DOHH2 (cell line): ENCODE measurements around the gene TSC22D1.

Experiments
- H3F3A ChIP-seq: fragments of 200-600 bp; sonication (generic), shearing (Covaris generic); 2 replicates; pipeline ENCODE4 v1.6.0; 2016; ENCODE audit warnings: antibody characterized with exemption, mild to moderate bottlenecking; ENCODE audit not compliant: control insufficient read depth, insufficient read depth
- H3K27ac ChIP-seq: fragments of 200-600 bp; sonication (generic); 2 replicates; pipeline ENCODE4 v1.5.1; 2014; ENCODE audit warnings: low read depth, mild to moderate bottlenecking, low read length, moderate library complexity
- H3K27me3 ChIP-seq: fragments of 200-600 bp; sonication (generic); 2 replicates; pipeline ENCODE4 v1.6.1; 2014; ENCODE audit warnings: mild to moderate bottlenecking, low read length, mixed read lengths; ENCODE audit not compliant: control insufficient read depth
- H3K36me3 ChIP-seq: fragments of 200-600 bp; sonication (generic); 2 replicates; pipeline ENCODE4 v1.6.1; 2014; ENCODE audit warnings: mild to moderate bottlenecking, low read length, moderate library complexity, mixed read lengths; ENCODE audit not compliant: control insufficient read depth
- H3K4me1 ChIP-seq: fragments of 200-600 bp; sonication (generic); 2 replicates; pipeline ENCODE4 v1.6.1; 2014; ENCODE audit warnings: mild to moderate bottlenecking, low read length, mixed read lengths; ENCODE audit not compliant: control insufficient read depth
- H3K4me2 ChIP-seq: fragments of 200-600 bp; sonication (generic); 2 replicates; pipeline ENCODE4 v1.6.0; 2014; ENCODE audit warnings: mild to moderate bottlenecking, low read length, moderate library complexity
- H3K4me3 ChIP-seq: fragments of 200-600 bp; sonication (generic); 2 replicates; pipeline ENCODE4 v1.5.1; 2014; ENCODE audit warnings: mild to moderate bottlenecking, low read length, mixed read lengths
- H3K79me2 ChIP-seq: fragments of 200-600 bp; sonication (generic); 2 replicates; pipeline ENCODE4 v1.6.1; 2014; ENCODE audit warnings: mild to moderate bottlenecking, low read length, mixed read lengths; ENCODE audit not compliant: control insufficient read depth
- H3K9me2 ChIP-seq: fragments of 200-600 bp; sonication (generic); replicated peaks from 2 replicates; pipeline ENCODE4 v1.6.1; 2014; ENCODE audit warnings: mild to moderate bottlenecking, low read length, mixed read lengths; ENCODE audit not compliant: control insufficient read depth
- H3K9me3 ChIP-seq: fragments of 200-600 bp; sonication (generic); 2 replicates; pipeline ENCODE4 v1.6.1; 2014; ENCODE audit warnings: antibody characterized with exemption, low read length, mixed read lengths; ENCODE audit not compliant: control insufficient read depth, insufficient read depth
- H4K20me1 ChIP-seq: fragments of 200-600 bp; sonication (generic); 2 replicates; pipeline ENCODE4 v1.6.0; 2014; ENCODE audit warnings: low read depth, mild to moderate bottlenecking, antibody characterized with exemption, low read length, moderate library complexity; ENCODE audit not compliant: control insufficient read depth, insufficient read depth
- EZH2phosphoT487 ChIP-seq: fragments of 200-600 bp; sonication (generic); IDR thresholded peaks from 2 replicates; pipeline ENCODE4 v1.6.1; 2017; ENCODE audit warnings: borderline replicate concordance, mild to moderate bottlenecking, antibody characterized with exemption, low read length, moderate library complexity, mixed read lengths
- TF ChIP-seq, protein P1 (sequence below): fragments of 200-600 bp; sonication (generic); IDR thresholded peaks from one replicate; pipeline ENCODE4 v1.5.1; 2014; ENCODE audit warnings: antibody characterized with exemption, mild to moderate bottlenecking, low read depth, low read length; ENCODE audit not compliant: poor library complexity, severe bottlenecking

Gene TSC22D1

GRCh38 chr13:44484562-44485138 lies 91.5 kb downstream of the TSC22D1 start:
- Histone ChIP-seq H3K4me2 (peak overlapping the region; percentile 34), H3K27ac (no peak overlapping the region)

DNA sequence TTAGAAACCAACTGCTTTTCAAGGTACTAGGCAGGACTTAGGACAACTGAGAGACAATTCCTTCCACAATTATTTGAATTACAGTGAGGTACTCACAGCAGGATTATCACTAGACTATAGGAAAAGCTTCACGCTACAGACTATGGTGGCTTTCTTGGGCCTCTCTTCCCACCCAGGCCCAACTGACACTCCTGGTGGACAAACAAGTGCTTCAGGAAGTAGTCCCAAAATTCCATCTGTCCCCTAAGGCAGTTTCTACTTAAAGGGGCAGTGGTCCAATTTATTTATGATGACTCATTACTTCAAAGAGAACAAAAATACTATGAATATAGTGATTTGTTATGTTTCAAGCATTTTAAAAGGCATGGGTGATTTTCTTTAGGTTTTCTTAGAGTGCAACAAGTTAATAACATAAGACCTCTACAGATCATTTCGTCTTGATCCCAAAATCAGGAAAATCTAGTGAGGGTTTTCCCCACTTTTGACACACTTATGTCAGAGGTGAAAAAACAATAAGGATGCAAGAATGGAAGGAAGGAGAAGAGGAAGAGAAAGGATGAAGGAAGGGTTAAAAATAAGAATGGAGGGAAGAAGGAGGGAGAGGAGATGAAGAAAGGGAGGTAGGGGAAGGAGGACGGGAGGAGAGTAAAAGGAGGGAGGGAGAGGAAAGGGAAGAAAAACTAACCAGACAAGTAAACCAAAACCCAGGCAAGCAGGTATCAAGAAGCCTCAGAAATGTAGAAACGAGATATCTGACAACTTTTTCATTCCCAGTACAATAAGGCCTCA lies 101.8 kb downstream of the TSC22D1 start:
- H3K4me3 ChIP-seq = no peak overlapping the region
- no peaks in the 10 kb centered on the region for H3K79me2 ChIP-seq
- no peak overlapping the region for H3K27ac ChIP-seq
- no peaks in the 10 kb centered on the region for H4K20me1 ChIP-seq
- TF ChIP-seq, protein P1, sequence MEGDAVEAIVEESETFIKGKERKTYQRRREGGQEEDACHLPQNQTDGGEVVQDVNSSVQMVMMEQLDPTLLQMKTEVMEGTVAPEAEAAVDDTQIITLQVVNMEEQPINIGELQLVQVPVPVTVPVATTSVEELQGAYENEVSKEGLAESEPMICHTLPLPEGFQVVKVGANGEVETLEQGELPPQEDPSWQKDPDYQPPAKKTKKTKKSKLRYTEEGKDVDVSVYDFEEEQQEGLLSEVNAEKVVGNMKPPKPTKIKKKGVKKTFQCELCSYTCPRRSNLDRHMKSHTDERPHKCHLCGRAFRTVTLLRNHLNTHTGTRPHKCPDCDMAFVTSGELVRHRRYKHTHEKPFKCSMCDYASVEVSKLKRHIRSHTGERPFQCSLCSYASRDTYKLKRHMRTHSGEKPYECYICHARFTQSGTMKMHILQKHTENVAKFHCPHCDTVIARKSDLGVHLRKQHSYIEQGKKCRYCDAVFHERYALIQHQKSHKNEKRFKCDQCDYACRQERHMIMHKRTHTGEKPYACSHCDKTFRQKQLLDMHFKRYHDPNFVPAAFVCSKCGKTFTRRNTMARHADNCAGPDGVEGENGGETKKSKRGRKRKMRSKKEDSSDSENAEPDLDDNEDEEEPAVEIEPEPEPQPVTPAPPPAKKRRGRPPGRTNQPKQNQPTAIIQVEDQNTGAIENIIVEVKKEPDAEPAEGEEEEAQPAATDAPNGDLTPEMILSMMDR = no peak
- no peak for TF ChIP-seq EZH2phosphoT487
- H3F3A ChIP-seq = 0 out of 2 replicates have a peak, but pooled peaks cover 2% of the 10 kb centered on the region
- no peaks in the 10 kb centered on the region for H3K36me3 ChIP-seq
- no peaks in the 10 kb centered on the region for H3K4me1 ChIP-seq
- H3K4me2 ChIP-seq = no peak overlapping the region
- no peaks in the 10 kb centered on the region for H3K9me2 ChIP-seq
- H3K9me3 ChIP-seq = no peaks in the 10 kb centered on the region
- H3K27me3 ChIP-seq = no peaks in the 10 kb centered on the region

More at GRCh38 chr13:44484562-44485138, 91.5 kb downstream of the TSC22D1 start:
- Histone ChIP-seq H3F3A (no peaks in the 10 kb centered on the region), H3K36me3 (no peaks in the 10 kb centered on the region), H3K9me2 (no peaks in the 10 kb centered on the region), H3K79me2 (no peaks in the 10 kb centered on the region), H3K9me3 (no peaks in the 10 kb centered on the region), H3K27me3 (no peaks in the 10 kb centered on the region), H3K4me1 (peaks cover 27% of the 10 kb centered on the region), H4K20me1 (no peaks in the 10 kb centered on the region), H3K4me3 (no peak overlapping the region)
- no peak for TF ChIP-seq EZH2phosphoT487

DNA sequence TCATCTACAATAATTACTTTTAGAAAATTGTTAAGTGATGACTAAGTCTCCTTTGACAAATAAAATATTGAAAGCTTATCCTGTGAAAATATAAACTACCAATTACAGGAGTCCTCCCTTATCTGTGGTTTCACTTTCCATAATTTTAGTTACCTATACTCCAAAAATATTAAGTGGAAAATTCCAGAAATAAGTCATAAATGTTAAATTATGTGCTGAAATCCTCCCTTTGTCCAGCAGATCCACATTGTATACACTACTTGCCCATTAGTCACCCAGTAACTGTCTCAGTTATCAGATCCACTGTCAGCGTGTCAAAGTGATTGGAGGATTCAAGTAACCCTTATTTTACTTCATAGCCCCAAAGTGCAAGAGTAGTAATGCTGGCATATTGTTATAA lies 104.4 kb downstream of the TSC22D1 start:
- Histone ChIP-seq H3K27me3 (no peaks in the 10 kb centered on the region), H3K4me2 (no peak overlapping the region), H3K4me1 (no peaks in the 10 kb centered on the region), H3K27ac (no peak overlapping the region), H3K9me2 (no peaks in the 10 kb centered on the region), H4K20me1 (no peaks in the 10 kb centered on the region), H3F3A (0 out of 2 replicates have a peak, but pooled peaks cover 2% of the 10 kb centered on the region), H3K4me3 (no peak overlapping the region), H3K79me2 (no peaks in the 10 kb centered on the region), H3K36me3 (no peaks in the 10 kb centered on the region), H3K9me3 (no peaks in the 10 kb centered on the region)
- TF ChIP-seq EZH2phosphoT487 = no peak
- TF ChIP-seq, protein P1 = no peak
